HG02571 (cell line): ENCODE measurements around the gene MYH2.

ENCODE experiments used
- ATAC-seq: cut with Tn5 transposase; IDR thresholded peaks from one replicate; pipeline ENCODE4 v1.9.1; 2021; ENCODE audit warnings: mild to moderate bottlenecking, moderate library complexity; ENCODE audit not compliant: unreplicated experiment

Gene MYH2

DNA sequence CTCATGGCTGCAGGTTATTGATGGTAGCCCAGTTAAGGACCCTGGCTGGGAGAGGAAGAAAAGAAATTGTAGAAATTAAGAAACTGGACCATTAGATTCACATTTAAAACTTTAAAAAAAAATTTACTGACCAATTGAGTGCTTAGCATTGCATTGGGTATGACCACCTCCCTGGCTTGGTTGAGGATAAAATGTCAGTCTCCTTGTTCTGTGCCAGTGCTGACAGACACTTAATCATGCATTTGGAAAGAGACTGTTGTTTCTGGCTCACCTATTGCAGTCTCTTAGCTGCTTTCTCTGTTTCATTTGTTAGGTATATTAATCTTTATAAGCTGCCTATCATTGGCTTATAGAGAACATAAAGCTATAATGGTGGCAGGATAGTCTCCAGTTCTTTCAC is 32.8 kb downstream of the MYH2 start:
- ATAC-seq, result no peak

DNA sequence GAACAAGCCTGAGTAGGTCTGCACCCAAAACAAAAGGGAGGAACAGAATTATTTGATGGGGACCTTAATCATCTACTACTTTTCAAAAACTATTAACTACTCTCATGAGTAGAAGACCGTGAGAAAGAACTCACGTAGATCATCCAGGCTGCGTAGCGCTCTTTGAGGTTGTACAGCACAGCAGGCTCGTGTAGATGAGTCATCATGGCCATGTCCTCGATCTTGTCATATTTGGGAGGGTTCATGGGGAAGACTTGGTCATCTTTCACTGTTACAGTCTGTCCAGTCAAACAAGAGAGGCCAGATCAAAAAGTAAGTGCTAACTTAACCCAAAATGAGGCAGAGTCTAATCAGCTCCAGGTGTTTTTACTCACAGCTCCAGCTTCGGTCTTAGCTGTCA is 33.4 kb downstream of the MYH2 start:
- ATAC-seq, result no peak

DNA sequence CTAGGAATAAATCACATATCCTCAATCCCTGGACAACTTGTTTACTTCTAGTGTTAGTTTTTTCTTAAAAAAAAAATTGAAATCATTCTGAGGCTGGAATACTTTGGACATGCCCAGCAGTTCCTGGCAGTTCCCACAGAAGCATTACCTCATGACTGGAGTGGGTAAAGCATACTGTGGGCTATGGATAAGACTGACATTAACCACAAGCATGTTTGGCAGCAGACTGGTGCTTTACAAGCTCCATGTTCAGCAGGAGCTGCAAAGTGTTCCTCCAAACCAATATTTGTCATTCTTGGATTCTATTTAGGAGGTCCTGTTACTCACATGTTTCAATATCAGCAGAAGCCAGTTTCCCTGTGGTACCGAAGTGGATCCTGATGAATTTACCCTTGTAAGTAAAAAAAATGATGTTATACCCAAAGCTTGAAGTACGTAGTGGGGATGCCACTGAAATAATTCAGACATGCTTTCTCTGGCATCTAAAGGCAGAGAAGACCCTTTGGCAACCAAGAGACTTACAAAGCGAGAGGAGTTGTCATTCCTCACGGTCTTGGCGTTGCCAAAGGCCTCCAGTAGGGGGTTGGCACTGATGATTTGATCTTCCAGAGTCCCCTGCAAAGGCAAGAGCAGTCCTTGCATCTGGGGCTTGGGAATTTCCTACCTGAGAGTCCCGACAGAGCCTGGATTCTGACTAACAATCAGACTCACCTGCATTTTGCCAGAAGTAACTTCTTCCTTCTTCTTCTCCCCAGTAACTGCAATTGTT is 36.0 kb downstream of the MYH2 start:
- ATAC-seq, result no peak

DNA sequence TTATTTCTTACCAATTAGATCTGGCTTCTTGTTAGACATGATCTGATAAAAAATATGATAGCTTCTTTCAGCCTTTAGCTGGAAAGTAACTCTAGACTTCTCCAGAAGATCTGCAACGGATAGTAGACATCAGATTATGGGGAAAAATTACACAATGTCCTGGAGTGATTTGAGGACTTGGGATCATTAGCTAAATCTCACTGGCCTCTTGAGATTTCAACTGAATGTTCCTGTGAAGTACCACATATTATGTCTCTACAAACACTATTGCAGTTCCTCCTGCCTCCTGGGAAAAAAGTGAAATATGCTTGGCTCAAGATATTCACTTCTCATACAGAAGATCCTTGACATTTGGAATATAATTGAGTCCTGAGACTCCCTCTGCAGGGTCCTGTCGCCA is 36.6 kb downstream of the MYH2 start:
- ATAC-seq, result no peak

DNA sequence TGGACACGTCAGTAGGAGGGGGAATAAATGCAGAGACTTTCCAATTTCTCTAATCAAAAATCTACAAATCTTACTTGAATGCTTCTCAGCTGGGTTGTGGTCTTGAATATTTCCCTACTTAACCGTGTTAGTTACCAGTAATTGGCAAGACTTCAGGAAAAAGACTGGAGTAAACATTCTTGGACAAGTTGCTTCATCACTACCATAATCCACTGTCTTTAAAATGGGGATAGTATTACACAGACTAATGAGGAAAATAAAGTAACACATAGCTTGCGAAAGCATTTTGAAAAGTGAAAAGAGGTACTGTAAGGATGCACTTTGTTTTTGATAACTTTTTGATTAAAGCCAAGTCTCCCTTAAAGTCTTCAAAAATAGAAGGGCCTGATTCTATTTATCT is 49.5 kb downstream of the MYH2 start:
- no peak for ATAC-seq

DNA sequence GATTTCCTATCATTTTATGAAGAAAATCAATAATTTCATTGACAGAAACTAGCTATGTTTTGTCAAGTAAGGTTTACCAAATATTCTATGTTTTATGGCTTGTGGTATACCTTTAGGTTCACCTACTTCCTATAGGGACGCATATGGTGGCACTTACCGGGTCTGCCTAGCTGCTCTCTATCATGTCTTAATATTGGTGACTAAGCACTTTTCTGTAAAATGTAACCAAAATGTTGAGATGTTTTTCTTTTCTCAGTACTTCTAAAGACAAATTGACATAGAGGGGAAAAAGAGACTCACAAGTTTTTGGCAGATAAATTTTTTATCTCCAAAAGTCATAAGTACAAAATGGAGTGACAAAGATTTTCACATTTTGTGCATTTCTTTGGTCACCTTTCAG is 57.5 kb downstream of the MYH2 start:
- no peak for ATAC-seq

DNA sequence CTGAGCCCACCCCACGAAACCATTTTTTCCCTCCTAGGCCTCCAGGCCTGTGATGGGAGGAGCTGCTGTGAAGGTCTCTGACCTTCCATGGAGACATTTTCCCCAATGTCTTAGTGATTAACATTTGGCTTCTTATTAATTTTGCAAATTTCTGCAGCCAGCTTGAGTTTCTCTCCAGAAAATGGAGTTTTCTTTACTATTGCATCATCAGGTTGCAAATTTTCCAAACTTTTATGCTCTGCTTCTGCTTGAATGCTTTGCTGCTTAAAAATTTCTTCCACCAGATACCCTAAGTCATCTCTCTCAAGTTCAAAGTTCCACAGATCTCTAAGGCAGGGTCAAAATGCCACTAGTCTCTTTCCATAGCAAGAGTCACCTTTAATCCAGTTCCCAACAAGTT is 67.2 kb downstream of the MYH2 start:
- no peak for ATAC-seq

DNA sequence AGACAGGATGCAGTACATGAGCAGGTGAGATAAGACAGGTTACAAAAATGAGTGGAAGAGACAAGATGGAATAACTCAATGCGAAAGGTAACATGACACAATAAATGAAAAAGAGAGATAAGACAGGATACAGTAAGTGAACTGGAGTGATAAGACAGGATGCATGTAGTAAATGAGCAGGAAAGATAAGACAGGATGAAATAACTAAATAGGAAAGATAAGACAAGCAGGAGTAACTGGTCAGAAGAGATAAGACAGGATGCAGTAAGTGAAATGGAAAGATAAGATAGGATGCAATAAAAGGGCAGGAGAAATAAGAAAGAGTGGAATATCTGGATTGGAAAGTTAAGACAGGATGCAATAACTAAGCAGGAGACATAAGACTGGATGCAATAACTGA is 71.8 kb downstream of the MYH2 start:
- no peak for ATAC-seq

DNA sequence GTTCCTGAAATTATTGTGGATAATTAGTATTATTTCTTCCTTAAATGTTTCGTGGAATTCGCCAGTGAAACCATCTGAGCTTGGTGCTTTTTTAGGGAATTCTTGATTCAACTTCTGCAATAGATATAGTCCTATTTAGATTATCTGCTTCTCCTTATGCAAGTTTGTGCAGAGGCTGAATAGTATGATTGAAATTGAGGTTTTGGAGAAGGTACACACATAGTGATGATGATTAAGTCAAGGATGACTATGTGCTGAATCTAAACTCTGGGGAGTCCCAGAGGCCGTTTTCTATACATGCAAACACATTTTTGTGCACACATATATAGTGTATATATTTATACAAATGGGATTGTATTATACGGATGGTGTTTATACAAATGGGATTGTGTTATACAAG is 74.9 kb downstream of the MYH2 start:
- ATAC-seq, result no peak

DNA sequence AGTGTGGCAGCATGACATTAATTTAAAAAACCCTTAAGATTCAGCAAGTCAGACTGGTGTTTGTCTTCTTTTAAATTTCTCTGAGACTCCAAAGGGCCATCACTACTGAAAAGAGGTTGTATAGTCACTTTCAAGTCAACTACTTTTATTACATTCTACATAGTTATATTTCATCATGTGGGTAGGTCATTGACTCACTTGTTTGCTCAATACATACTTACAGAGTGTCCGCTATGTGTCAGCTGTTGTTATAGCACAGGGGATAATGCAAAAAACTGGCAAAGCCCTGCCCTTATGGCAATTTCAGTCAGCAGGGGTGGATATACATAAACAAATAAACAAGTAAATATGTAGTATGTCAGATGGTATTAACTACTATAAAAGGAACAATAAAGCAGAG is 77.6 kb downstream of the MYH2 start:
- no peak for ATAC-seq
